A549 (cell line): ENCODE data around the gene GULP1. TPM values are rescaled to one million over a fixed set of nuclear protein-coding genes. Genes with fewer than 3 reads are reported as not detected.

Experiments
- ATAC-seq, 2 experiments: fragments of 200-7000 bp in 1 of 2; fragments of >200 bp in 1 of 2; cut with Nextera tagmentation in 1 of 2; cut with Tn5 transposase in 1 of 2; 3 replicates each; pipeline versions ENCODE4 v1.8.0 to v1.9.1; 2018 to 2020; ENCODE audit warnings: mild to moderate bottlenecking in 1 of 2, moderate library complexity in 1 of 2
- CTCF ChIA-PET: fragments of 300-600 bp; sonication (Branson Sonifier 250); formaldehyde crosslinking; extraction: SDS; loops from one replicate; lab custom pipeline; 2021; ENCODE audit warnings: antibody characterized with exemption, inconsistent platforms; lab: Yijun Ruan, JAX
- POLR2A ChIA-PET: fragments of 350-600 bp; formaldehyde crosslinking; extraction: SDS; loops from one replicate; lab custom pipeline; 2021; ENCODE audit warnings: antibody characterized with exemption, inconsistent platforms; lab: Yijun Ruan, JAX
- DNase-seq, 2 experiments: peaks; one replicate each; pipeline versions ENCODE4 v3.0.0 to v3.0.0-alpha.2; 2011 to 2016; ENCODE audit warnings: low read depth in 1 of 2, low spot score in 1 of 2
- FAIRE-seq: peaks from 2 replicates; lab custom pipeline; 2011; peaks lifted over from hg19 to GRCh38; lab: Jason Lieb, UNC
- H3K27ac ChIP-seq, 2 experiments: fragments of >200 bp; sonication (Bioruptor Twin); formaldehyde crosslinking; 3 replicates each; pipeline ENCODE4 v1.5.1; 2016 to 2017
- H3K4me1 ChIP-seq: fragments of >200 bp; sonication (Bioruptor Twin); formaldehyde crosslinking; 3 replicates; pipeline ENCODE4 v1.6.1; 2016
- H3K4me2 ChIP-seq: fragments of >200 bp; sonication (Bioruptor Twin); formaldehyde crosslinking; 3 replicates; pipeline ENCODE4 v1.6.1; 2016
- H3K4me3 ChIP-seq: fragments of >200 bp; sonication (Bioruptor Twin); formaldehyde crosslinking; 3 replicates; pipeline ENCODE4 v1.5.1; 2016
- H3K9me3 ChIP-seq: fragments of >200 bp; sonication (Bioruptor Twin); formaldehyde crosslinking; 3 replicates; pipeline ENCODE4 v1.6.1; 2016
- BHLHE40 ChIP-seq: IDR thresholded peaks from 2 replicates; pipeline ENCODE4 v1.6.1; 2012; ENCODE audit warnings: low read depth, low read length, inconsistent platforms
- CBX2 ChIP-seq: fragments of 200-600 bp; sonication (generic); IDR thresholded peaks from 2 replicates; pipeline ENCODE4 v1.6.1; 2016; ENCODE audit warnings: low read depth, mild to moderate bottlenecking, borderline replicate concordance
- CEBPB ChIP-seq, 2 experiments: fragments of >200 bp in 1 of 2; sonication (Bioruptor Twin) in 1 of 2; formaldehyde crosslinking in 1 of 2; IDR thresholded peaks; 2 replicates each; pipeline ENCODE4 v1.6.1; 2012 to 2016
- CHD2 ChIP-seq: fragments of 150-350 bp; IDR thresholded peaks from 2 replicates; pipeline ENCODE4 v1.6.1; 2014; ENCODE audit warnings: low read length; ENCODE audit not compliant: partially characterized antibody
- ESRRA ChIP-seq: fragments of 150-350 bp; IDR thresholded peaks from 2 replicates; pipeline ENCODE4 v1.6.1; 2014; ENCODE audit warnings: mild to moderate bottlenecking, low read length, borderline replicate concordance
- FOSB ChIP-seq: fragments of 250-450 bp; sonication (Bioruptor Pico); IDR thresholded peaks from 2 replicates; pipeline ENCODE4 v1.5.0; 2020; ENCODE audit warnings: mild to moderate bottlenecking, moderate library complexity
- FOXS1 ChIP-seq: fragments of 250-450 bp; sonication (Bioruptor Pico); IDR thresholded peaks from 2 replicates; pipeline ENCODE4 v1.5.0; 2020; ENCODE audit warnings: mild to moderate bottlenecking, moderate library complexity
- HDAC2 ChIP-seq: fragments of 200-600 bp; sonication (generic); IDR thresholded peaks from 2 replicates; pipeline ENCODE4 v1.6.1; 2016
- HEYL ChIP-seq: fragments of 250-450 bp; sonication (Bioruptor Pico); IDR thresholded peaks from 2 replicates; pipeline ENCODE4 v1.8.0; 2021; ENCODE audit warnings: mild to moderate bottlenecking, moderate library complexity
- HOXB13 ChIP-seq: fragments of 250-450 bp; sonication (Bioruptor Pico); IDR thresholded peaks from 2 replicates; pipeline ENCODE4 v1.5.0; 2020; ENCODE audit warnings: low read depth, mild to moderate bottlenecking, moderate library complexity
- JUN ChIP-seq, 2 experiments: fragments of >200 bp; sonication (Bioruptor Twin); formaldehyde crosslinking; IDR thresholded peaks; 2 replicates in 1 of 2; 3 replicates in 1 of 2; pipeline ENCODE4 v1.6.1; 2016 to 2017
- KDM1A ChIP-seq: fragments of 200-600 bp; sonication (generic); IDR thresholded peaks from 2 replicates; pipeline ENCODE4 v1.6.1; 2016; ENCODE audit warnings: low read depth, mild to moderate bottlenecking
- NPAS2 ChIP-seq: fragments of 250-450 bp; sonication (Bioruptor Pico); IDR thresholded peaks from 2 replicates; pipeline ENCODE4 v1.8.0; 2022; ENCODE audit warnings: mild to moderate bottlenecking, moderate library complexity, borderline replicate concordance
- POLR2A ChIP-seq: IDR thresholded peaks from 2 replicates; pipeline ENCODE4 v1.6.1; 2012; ENCODE audit warnings: mild to moderate bottlenecking, low read length
- SMC3 ChIP-seq: fragments of >200 bp; sonication (Bioruptor Twin); formaldehyde crosslinking; IDR thresholded peaks from 3 replicates; pipeline ENCODE4 v1.6.1; 2018; ENCODE audit warnings: inconsistent platforms
- WGBS: methylation state at CpG from one replicate; pipeline ENCODE4 v1.1.6; 2017; ENCODE audit errors: missing lambda C conversion rate; 5-methylcytosine and 5-hydroxymethylcytosine counted together
- polyA plus RNA-seq, 4 experiments: library from polyadenylated mRNA; depleted of rRNA in 3 of 4; stranded (reverse); fragments of >200 nt; fragmentation: RNase III in 1 of 4; extraction: RNeasy Plus Mini Kit Qiagen cat#74134 plus additional on column Dnase treatment in 1 of 4; gene quantifications; 2 replicates in 3 of 4; 3 replicates in 1 of 4; pipeline ENCODE4 v1.2.3, GENCODE V29; 2011 to 2017
- TF ChIP-seq, protein P1 (sequence below): fragments of 200-600 bp; sonication (generic); IDR thresholded peaks from 2 replicates; pipeline ENCODE4 v1.6.1; 2016; ENCODE audit warnings: antibody characterized with exemption, mild to moderate bottlenecking, moderate library complexity
- TF ChIP-seq, protein P2 (sequence below): fragments of >200 bp; sonication (Bioruptor Twin); formaldehyde crosslinking; IDR thresholded peaks from 3 replicates; pipeline ENCODE4 v1.5.1; 2016
- TF ChIP-seq, protein P3 (sequence below): IDR thresholded peaks from 2 replicates; pipeline ENCODE4 v1.6.1; 2012
- TF ChIP-seq, protein P4 (sequence below): fragments of 250-450 bp; sonication (Bioruptor Pico); IDR thresholded peaks from 2 replicates; pipeline ENCODE4 v1.5.0; 2020; ENCODE audit warnings: low read depth, mild to moderate bottlenecking, moderate library complexity

The GULP1 gene
- polyA plus RNA-seq, 2 of the 4 experiments (the other 2 are of a cell fraction), result 30.7 to 89.2 TPM

DNA sequence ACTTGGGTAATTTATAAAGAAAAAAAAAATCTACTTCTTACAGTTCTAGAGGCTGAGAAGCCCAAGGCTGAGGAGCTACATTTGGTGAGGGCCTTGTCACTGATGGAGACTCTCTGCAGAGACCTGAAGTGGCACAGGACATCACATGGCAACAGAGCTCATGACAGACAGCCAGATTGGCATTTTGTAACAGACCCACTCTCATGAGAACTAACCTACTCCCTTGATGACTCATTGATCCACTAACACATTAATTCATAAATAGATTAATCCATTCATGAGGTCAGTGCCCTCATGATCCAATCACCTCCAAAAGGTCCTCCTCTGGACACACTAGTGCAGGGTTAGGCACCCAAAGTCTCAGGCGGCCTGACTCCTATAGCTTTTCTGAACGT lies 318.4 kb downstream of the GULP1 start (continued):
- TF ChIP-seq, protein P1, sequence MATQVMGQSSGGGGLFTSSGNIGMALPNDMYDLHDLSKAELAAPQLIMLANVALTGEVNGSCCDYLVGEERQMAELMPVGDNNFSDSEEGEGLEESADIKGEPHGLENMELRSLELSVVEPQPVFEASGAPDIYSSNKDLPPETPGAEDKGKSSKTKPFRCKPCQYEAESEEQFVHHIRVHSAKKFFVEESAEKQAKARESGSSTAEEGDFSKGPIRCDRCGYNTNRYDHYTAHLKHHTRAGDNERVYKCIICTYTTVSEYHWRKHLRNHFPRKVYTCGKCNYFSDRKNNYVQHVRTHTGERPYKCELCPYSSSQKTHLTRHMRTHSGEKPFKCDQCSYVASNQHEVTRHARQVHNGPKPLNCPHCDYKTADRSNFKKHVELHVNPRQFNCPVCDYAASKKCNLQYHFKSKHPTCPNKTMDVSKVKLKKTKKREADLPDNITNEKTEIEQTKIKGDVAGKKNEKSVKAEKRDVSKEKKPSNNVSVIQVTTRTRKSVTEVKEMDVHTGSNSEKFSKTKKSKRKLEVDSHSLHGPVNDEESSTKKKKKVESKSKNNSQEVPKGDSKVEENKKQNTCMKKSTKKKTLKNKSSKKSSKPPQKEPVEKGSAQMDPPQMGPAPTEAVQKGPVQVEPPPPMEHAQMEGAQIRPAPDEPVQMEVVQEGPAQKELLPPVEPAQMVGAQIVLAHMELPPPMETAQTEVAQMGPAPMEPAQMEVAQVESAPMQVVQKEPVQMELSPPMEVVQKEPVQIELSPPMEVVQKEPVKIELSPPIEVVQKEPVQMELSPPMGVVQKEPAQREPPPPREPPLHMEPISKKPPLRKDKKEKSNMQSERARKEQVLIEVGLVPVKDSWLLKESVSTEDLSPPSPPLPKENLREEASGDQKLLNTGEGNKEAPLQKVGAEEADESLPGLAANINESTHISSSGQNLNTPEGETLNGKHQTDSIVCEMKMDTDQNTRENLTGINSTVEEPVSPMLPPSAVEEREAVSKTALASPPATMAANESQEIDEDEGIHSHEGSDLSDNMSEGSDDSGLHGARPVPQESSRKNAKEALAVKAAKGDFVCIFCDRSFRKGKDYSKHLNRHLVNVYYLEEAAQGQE, result no peak
- no peak for TF ChIP-seq ESRRA
- TF ChIP-seq, protein P2, sequence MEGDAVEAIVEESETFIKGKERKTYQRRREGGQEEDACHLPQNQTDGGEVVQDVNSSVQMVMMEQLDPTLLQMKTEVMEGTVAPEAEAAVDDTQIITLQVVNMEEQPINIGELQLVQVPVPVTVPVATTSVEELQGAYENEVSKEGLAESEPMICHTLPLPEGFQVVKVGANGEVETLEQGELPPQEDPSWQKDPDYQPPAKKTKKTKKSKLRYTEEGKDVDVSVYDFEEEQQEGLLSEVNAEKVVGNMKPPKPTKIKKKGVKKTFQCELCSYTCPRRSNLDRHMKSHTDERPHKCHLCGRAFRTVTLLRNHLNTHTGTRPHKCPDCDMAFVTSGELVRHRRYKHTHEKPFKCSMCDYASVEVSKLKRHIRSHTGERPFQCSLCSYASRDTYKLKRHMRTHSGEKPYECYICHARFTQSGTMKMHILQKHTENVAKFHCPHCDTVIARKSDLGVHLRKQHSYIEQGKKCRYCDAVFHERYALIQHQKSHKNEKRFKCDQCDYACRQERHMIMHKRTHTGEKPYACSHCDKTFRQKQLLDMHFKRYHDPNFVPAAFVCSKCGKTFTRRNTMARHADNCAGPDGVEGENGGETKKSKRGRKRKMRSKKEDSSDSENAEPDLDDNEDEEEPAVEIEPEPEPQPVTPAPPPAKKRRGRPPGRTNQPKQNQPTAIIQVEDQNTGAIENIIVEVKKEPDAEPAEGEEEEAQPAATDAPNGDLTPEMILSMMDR, result no peak
- TF ChIP-seq, all 56 proteins: peak for 0

DNA sequence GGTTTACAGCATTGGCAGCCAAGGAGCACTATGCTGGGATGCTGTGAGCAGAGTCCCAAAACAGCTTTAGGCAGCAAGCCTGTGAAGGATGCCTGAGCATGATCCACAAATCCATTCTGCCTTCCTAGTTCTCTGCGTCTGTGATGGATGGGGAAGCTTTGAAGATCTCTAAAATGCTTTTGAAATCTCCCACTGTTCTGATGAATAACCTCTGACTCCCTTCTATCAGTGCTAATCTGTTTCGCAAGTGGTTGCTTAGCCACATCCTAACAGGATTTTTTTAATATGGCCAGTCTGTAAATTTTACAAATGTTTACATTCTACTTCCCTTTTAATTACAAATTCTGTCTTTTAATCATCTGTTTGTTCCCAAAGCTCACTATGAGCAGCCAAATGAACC lies 319.2 kb downstream of the GULP1 start:
- TF ChIP-seq, protein P3, sequence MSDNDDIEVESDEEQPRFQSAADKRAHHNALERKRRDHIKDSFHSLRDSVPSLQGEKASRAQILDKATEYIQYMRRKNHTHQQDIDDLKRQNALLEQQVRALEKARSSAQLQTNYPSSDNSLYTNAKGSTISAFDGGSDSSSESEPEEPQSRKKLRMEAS, result no peak
- no peak for TF ChIP-seq CBX2
- no peak for TF ChIP-seq NPAS2 (CRISPR knock-in tag)
- TF ChIP-seq JUN (IDR thresholded peaks at IDR 0.05), result no peak
- no peak for TF ChIP-seq CHD2
- TF ChIP-seq POLR2A, result no peak
- TF ChIP-seq FOSB (CRISPR knock-in tag), result no peak
- TF ChIP-seq, protein P1, result no peak
- ATAC-seq (no peak), DNase-seq (no peak), FAIRE-seq (no peak)
- H3K4me1 ChIP-seq, result peaks cover 6% of the 10 kb centered on the region; the same call in 1 of the 3 replicates
- ChIA-PET POLR2A (no interaction called here), CTCF (no interaction called here)
- H3K4me2 ChIP-seq, result no peak overlapping the region
- no peak overlapping the region for H3K4me3 ChIP-seq
- H3K27ac ChIP-seq, result no peak overlapping the region
- H3K9me3 ChIP-seq, result peaks cover 6% of the 10 kb centered on the region; the same call in 1 of the 3 replicates
- WGBS, result 95% methylated on average over 2 of the region's 2 CpGs

DNA sequence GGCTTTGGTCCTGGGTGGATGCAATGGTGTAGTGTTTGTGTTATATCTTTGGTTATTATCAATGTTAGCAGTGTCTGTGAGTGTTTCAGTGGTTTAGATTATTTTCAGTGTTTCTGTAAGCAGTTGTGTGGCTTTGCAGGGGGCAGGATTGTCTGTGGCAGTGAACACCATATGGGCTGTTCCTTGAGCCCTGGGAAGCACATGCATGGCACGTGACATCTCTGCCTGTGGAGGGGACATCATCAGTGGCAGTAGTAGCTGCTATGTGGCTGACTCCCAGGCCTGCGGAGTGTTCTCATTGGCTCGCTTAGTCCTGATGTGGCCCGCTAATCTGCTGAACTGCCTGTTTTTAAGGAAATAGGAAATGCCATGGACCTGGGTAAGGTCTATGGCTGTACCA lies 327.5 kb downstream of the GULP1 start:
- DNase-seq (no peak), FAIRE-seq (no peak), ATAC-seq (no peak)
- ChIA-PET CTCF (no interaction called here), POLR2A (no interaction called here)
- Histone ChIP-seq H3K4me2 (no peak overlapping the region), H3K9me3 (no peaks in the 10 kb centered on the region), H3K4me3 (no peak overlapping the region), H3K4me1 (no peaks in the 10 kb centered on the region), H3K27ac (no peak overlapping the region)
- WGBS, result 81% methylated on average over 4 of the region's 4 CpGs
- no peak for TF ChIP-seq HEYL (CRISPR knock-in tag)
- no peak for TF ChIP-seq KDM1A
- TF ChIP-seq, protein P1, result no peak
- no peak for TF ChIP-seq JUN (IDR thresholded peaks at IDR 0.05)
- TF ChIP-seq FOSB (CRISPR knock-in tag), result no peak
- TF ChIP-seq, protein P4, sequence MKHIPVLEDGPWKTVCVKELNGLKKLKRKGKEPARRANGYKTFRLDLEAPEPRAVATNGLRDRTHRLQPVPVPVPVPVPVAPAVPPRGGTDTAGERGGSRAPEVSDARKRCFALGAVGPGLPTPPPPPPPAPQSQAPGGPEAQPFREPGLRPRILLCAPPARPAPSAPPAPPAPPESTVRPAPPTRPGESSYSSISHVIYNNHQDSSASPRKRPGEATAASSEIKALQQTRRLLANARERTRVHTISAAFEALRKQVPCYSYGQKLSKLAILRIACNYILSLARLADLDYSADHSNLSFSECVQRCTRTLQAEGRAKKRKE (CRISPR knock-in tag), result no peak
- no peak for TF ChIP-seq SMC3
- TF ChIP-seq HOXB13 (CRISPR knock-in tag), result no peak
- TF ChIP-seq BHLHE40, result no peak
- TF ChIP-seq CHD2, result no peak
- no peak for TF ChIP-seq FOXS1 (CRISPR knock-in tag)
- no peak for TF ChIP-seq HDAC2
- no peak for TF ChIP-seq CEBPB (IDR thresholded peaks at IDR 0.05)
